ENCODE results near the gene MAST4.

DNA sequence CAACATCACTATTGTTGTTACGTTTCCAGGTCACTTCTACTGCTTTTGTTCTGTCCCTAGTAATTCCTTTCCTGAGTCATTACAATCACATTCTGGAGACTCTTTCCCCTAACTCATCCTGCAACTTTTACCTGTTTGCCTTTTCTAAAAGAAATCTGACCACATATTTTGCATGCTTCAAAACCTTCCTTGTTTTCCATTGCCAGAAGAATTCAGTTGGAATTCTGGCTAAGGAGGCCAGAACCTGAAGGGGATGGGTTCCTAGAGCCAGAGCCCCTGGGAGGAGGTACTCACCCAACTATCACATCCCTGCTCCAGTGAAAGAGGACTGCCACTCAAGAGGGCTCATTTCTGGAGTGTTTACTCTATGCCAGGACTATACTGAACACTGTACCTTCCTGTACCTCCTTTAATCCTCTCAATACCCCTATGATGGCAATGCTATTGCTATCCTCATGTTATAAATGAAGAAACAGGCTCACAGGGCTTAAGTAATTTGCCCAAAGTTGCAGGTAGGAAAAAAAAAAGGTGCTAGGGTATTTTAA is 42.8 kb upstream of the MAST4 start:
- TF ChIP-seq, protein P1, sequence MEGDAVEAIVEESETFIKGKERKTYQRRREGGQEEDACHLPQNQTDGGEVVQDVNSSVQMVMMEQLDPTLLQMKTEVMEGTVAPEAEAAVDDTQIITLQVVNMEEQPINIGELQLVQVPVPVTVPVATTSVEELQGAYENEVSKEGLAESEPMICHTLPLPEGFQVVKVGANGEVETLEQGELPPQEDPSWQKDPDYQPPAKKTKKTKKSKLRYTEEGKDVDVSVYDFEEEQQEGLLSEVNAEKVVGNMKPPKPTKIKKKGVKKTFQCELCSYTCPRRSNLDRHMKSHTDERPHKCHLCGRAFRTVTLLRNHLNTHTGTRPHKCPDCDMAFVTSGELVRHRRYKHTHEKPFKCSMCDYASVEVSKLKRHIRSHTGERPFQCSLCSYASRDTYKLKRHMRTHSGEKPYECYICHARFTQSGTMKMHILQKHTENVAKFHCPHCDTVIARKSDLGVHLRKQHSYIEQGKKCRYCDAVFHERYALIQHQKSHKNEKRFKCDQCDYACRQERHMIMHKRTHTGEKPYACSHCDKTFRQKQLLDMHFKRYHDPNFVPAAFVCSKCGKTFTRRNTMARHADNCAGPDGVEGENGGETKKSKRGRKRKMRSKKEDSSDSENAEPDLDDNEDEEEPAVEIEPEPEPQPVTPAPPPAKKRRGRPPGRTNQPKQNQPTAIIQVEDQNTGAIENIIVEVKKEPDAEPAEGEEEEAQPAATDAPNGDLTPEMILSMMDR (IDR thresholded peaks at IDR 0.05; ENCODE audit: low read depth, low read length, poor library complexity, severe bottlenecking) = no peak
- no peak for TF ChIP-seq EZH2phosphoT487 (IDR thresholded peaks at IDR 0.05; ENCODE audit: borderline replicate concordance, low read length)

Data from DOHH2 (cell line).